BJ (cell line): ENCODE data around the gene FBLN5. TPM values are rescaled to one million over a fixed set of nuclear protein-coding genes. Genes with fewer than 3 reads are reported as not detected.

Experiments
- CTCF ChIA-PET: fragments of 350-600 bp; formaldehyde crosslinking; extraction: SDS; loops from one replicate; lab custom pipeline; 2021; ENCODE audit warnings: antibody characterized with exemption, inconsistent platforms; lab: Yijun Ruan, JAX
- POLR2A ChIA-PET: fragments of 300-600 bp; sonication (Branson Sonifier 250); formaldehyde crosslinking; extraction: SDS; loops from one replicate; lab custom pipeline; 2021; ENCODE audit warnings: antibody characterized with exemption; lab: Charles Lee
- DNase-seq: peaks from one replicate; pipeline ENCODE4 v3.0.0-alpha.2; 2011; ENCODE audit warnings: low read depth
- H3K27me3 ChIP-seq: 2 replicates; pipeline ENCODE4 v1.6.0; 2011; ENCODE audit warnings: low read length; ENCODE audit not compliant: control insufficient read depth, insufficient read depth
- H3K36me3 ChIP-seq: 2 replicates; pipeline ENCODE4 v1.5.1; 2011; ENCODE audit warnings: low read length; ENCODE audit not compliant: control insufficient read depth, insufficient read depth
- H3K4me3 ChIP-seq: 2 replicates; pipeline ENCODE4 v1.5.1; 2011; ENCODE audit warnings: low read depth, mild to moderate bottlenecking, control low read depth, low read length
- CTCF ChIP-seq: IDR thresholded peaks from 2 replicates; pipeline ENCODE4 v1.5.1; 2011; ENCODE audit warnings: low read depth, mild to moderate bottlenecking, control low read depth, inconsistent platforms, low read length, moderate library complexity; ENCODE audit not compliant: insufficient read depth
- polyA plus RNA-seq: library from polyadenylated mRNA; depleted of rRNA; stranded (reverse); fragments of >200 nt; gene quantifications from 2 replicates; pipeline ENCODE4 v1.2.3, GENCODE V29; 2011

FBLN5 gene
- polyA plus RNA-seq, 1 experiment: 158 TPM

- no peak for TF ChIP-seq CTCF
- Histone ChIP-seq H3K4me3 (no peak overlapping the region), H3K27me3 (no peaks in the 10 kb centered on the region), H3K36me3 (peaks cover 43% of the 10 kb centered on the region)
- DNase-seq: no peak
- ChIA-PET POLR2A (no interaction called here), CTCF (no interaction called here)
These were observed 61.7 kb downstream of the FBLN5 start for GRCh38 chr14:91885839-91886238.

DNA sequence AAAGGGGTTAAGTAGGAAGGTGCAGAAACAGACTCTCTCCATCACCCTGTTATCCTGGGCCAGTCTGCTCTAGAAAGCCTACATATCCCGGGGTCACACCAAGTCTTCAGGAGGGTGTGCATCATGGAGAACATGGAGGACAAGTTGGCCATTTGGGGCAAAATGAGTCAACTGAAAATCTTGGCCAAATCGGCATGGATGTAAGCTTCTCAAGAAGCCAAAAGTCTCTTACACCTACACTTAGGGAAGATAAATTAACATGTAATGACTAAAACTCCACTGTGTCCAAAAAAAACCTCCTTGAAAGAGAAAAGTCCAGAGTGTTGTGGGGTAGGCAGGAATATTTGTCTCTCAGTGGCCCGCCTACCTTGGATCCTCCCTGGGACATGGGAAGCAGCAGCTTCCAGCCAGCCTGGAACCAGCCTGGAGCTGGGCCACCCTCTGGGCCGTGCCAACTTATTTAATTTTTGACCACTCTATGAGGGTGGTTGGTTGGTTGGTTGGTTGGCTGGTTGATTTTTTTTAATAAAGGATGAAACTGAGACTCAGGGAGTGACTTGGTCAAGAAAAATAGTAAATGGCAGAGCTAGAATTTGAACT lies 62.3 kb downstream of the FBLN5 start:
- H3K27me3 ChIP-seq: no peaks in the 10 kb centered on the region
- TF ChIP-seq CTCF: no peak
- DNase-seq: no peak
- no peak overlapping the region for H3K4me3 ChIP-seq
- ChIA-PET CTCF (no interaction called here), POLR2A (no interaction called here)
- H3K36me3 ChIP-seq: peaks cover 40% of the 10 kb centered on the region

DNA sequence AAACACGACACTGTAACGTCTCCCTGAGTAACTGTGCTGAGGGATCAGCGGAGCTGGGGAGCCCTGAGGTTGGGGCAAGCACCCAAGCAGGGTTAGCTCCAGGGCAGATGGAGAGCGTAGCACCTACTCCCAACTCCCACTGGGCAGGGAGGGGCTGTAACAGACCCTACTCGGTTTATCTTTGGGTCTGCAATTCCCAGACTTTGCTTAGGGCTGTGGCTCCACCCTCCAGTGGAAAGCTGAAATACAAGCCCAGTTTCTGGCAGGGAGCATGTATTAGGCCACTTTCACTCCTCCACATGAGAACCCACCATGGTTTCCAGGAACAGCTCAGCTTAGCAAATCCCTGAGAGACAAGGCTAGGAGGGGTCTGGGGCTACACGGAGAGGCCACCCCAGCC lies 62.8 kb downstream of the FBLN5 start:
- no peak for TF ChIP-seq CTCF
- Histone ChIP-seq H3K27me3 (no peaks in the 10 kb centered on the region), H3K36me3 (peaks cover 35% of the 10 kb centered on the region), H3K4me3 (no peak overlapping the region)
- DNase-seq: no peak
- CTCF ChIA-PET: no interaction called here
- POLR2A ChIA-PET: no interaction called here

DNA sequence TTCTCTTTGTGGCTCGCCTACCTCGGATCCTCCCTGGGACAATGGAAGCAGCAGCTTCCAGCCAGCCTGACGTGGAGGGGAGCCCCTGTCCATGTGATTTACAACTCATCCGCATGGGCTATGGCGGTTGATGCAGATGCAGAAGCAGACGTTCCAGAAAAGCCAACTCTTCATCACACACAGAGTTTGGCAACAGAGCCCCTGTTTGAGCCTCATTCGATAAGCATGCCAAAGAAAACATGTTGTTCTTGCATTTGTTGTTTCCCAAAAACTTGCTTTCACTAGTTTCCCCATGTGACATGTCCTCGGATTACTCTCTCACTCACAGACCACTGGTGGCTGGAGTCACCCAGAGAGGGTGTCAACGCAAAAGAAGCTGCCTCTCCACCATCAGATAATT lies 63.7 kb downstream of the FBLN5 start:
- Histone ChIP-seq H3K4me3 (no peak overlapping the region), H3K36me3 (peaks cover 33% of the 10 kb centered on the region), H3K27me3 (no peaks in the 10 kb centered on the region)
- no peak for TF ChIP-seq CTCF
- ChIA-PET CTCF (interaction anchor here (1.1 kb wide), 1 partner anchor 8 kb away, joined by 7 read pairs; no protein-coding TSS in a partner anchor), POLR2A (no interaction called here)
- no peak for DNase-seq

DNA sequence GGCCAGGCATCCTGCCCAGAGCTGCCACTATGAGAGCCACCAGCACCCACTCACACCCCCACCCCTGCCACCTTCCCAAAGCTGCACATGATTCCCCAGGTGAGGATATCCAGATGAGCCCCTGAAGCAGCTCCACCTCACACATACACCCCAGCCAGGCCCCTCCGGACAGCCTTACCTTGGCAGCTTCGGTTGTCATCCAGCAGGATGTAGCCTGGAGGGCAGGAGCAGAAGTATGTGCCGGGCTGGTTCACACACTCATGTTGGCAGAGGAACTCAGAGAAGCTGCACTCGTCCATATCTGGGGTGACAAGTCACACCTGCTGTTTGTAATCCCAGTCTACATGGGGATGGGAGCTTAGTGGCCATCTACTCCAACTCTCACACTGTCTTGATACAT lies 64.7 kb downstream of the FBLN5 start:
- no peak for DNase-seq
- no peak overlapping the region for H3K4me3 ChIP-seq
- ChIA-PET POLR2A (no interaction called here), CTCF (interaction anchor here (1.1 to 1.2 kb wide), 2 partner anchors 9 to 11 kb away, joined by 3 to 7 read pairs; no protein-coding TSS in a partner anchor)
- H3K27me3 ChIP-seq: no peaks in the 10 kb centered on the region
- H3K36me3 ChIP-seq: peaks cover 35% of the 10 kb centered on the region
- no peak for TF ChIP-seq CTCF
